ENCODE measurements around the gene RAB5IF. TPM values are rescaled to one million over a fixed set of nuclear protein-coding genes. Genes with fewer than 3 reads are reported as not detected.
A peak's percentile ranks its signal among the peaks of the same experiment; 100 is the strongest.
"Not testable (repeated sequence)": the region's sequence is repeated elsewhere in the genome, so short reads cannot be mapped to it uniquely, and the experiment has no call there.

RAB5IF gene
- total RNA-seq, result 100 to 1,000 TPM in 2 of 4 donors, 10 to 100 TPM in 2; 56.9 to 105 (median 85.1) TPM

- WGBS, 2 donors, result 0 to 1% methylated on average over 34 to 45 of the region's 90 CpGs
- intact Hi-C loops (cut with DNase I), result loop anchor here (10.0 kb wide), 2 partner anchors 141 to 149 kb away; no protein-coding TSS in a partner anchor
- TF ChIP-seq CTCF (IDR thresholded peaks at IDR 0.05) (peak; percentile 32 to 99 (median 90)), POLR2A (IDR thresholded peaks at IDR 0.05) (peak; percentile 19 to 84)
Observed at GRCh38 chr20:36605399-36606157, at the start of gene RAB5IF. RAB5IF (plus strand) TSS chr20:36605779; CDS start chr20:36605952, 173 bp downstream.

GRCh38 chr20:36562724-36563123, 42.9 kb upstream of the RAB5IF start:
- Histone ChIP-seq H3K9me3 (no peaks in the 10 kb centered on the region), H3K27ac (no peak overlapping the region), H3K4me1 (peaks cover 0 to 4% of the 10 kb centered on the region in 2 donors), H3K36me3 (no peaks in the 10 kb centered on the region), H3K27me3 (no peaks in the 10 kb centered on the region), H3K4me3 (replicated peaks in 1 of 3) (no peak overlapping the region)
- WGBS, 2 donors, result 72 to 77% methylated on average over 2 of the region's 2 CpGs
- intact Hi-C loops (cut with DNase I), result no loop called here
- DNase-seq, result no peak
- TF ChIP-seq POLR2A (IDR thresholded peaks at IDR 0.05) (no peak), CTCF (IDR thresholded peaks at IDR 0.05) (no peak)

More at GRCh38 chr20:36605399-36606157, at the start of gene RAB5IF:
- Histone ChIP-seq H3K4me3 (replicated peaks in 1 of 3) (peak within 1 kb of the TSS; percentile 85 to 100 (median 98)), H3K9me3 (no peaks in the 10 kb centered on the region), H3K4me1 (peaks cover 10 to 17% of the 10 kb centered on the region in 2 donors), H3K27ac (peak within 1 kb of the TSS; percentile 67 to 90 (median 78)), H3K27me3 (no peaks in the 10 kb centered on the region), H3K36me3 (peaks cover 14 to 22% of the 10 kb centered on the region in 2 donors)
- DNase-seq, result peak; percentile 98 to 99

GRCh38 chr20:36563374-36563773, 42.2 kb upstream of the RAB5IF start:
- Histone ChIP-seq H3K4me3 (replicated peaks in 1 of 3) (no peak overlapping the region), H3K4me1 (peaks cover 0 to 4% of the 10 kb centered on the region in 2 donors), H3K27ac (no peak overlapping the region), H3K36me3 (no peaks in the 10 kb centered on the region), H3K27me3 (no peaks in the 10 kb centered on the region), H3K9me3 (no peaks in the 10 kb centered on the region)
- TF ChIP-seq POLR2A (IDR thresholded peaks at IDR 0.05) (no peak), CTCF (IDR thresholded peaks at IDR 0.05) (no peak)
- no peak for DNase-seq
- intact Hi-C loops (cut with DNase I), result no loop called here
- 94 to 100% methylated on average over 1 of the region's 1 CpG for WGBS, 2 donors

- H3K27me3 ChIP-seq; H3K4me3 ChIP-seq (replicated peaks in 1 of 3); intact Hi-C loops (cut with DNase I); H3K4me1 ChIP-seq; H3K27ac ChIP-seq; DNase-seq; H3K9me3 ChIP-seq; H3K36me3 ChIP-seq: not testable (repeated sequence)
- 88 to 95% methylated on average over 13 of the region's 13 CpGs for WGBS, 2 donors
Observed at GRCh38 chr20:36564078-36564725, 41.4 kb upstream of the RAB5IF start.

- 86 to 93% methylated on average over 6 of the region's 6 CpGs for WGBS, 2 donors
- H3K36me3 ChIP-seq; H3K27me3 ChIP-seq; intact Hi-C loops (cut with DNase I); H3K9me3 ChIP-seq; DNase-seq; H3K4me1 ChIP-seq; H3K27ac ChIP-seq; H3K4me3 ChIP-seq (replicated peaks in 1 of 3): not testable (repeated sequence)
Observed at GRCh38 chr20:36564726-36565121, 40.9 kb upstream of the RAB5IF start.

GRCh38 chr20:36565520-36565919, 40.1 kb upstream of the RAB5IF start:
- no peaks in the 10 kb centered on the region for H3K27me3 ChIP-seq
- H3K9me3 ChIP-seq, result no peaks in the 10 kb centered on the region
- intact Hi-C loops (cut with DNase I), result no loop called here
- no peak for TF ChIP-seq CTCF (IDR thresholded peaks at IDR 0.05)
- no peak for TF ChIP-seq POLR2A (IDR thresholded peaks at IDR 0.05)
- H3K27ac ChIP-seq, result no peak overlapping the region
- H3K36me3 ChIP-seq, result no peaks in the 10 kb centered on the region
- no peak for DNase-seq
- 94 to 96% methylated on average over 3 of the region's 3 CpGs for WGBS, 2 donors
- H3K4me3 ChIP-seq (replicated peaks in 1 of 3), result no peak overlapping the region
- H3K4me1 ChIP-seq, result peaks cover 0 to 4% of the 10 kb centered on the region in 2 donors

All from thyroid gland (tissue), 4 donors.